Stimulated activated naive CD8-positive, alpha-beta T cell treated with anti-CD3 and anti-CD28 coated beads, Interleukin-15, Interleukin-2, amounts not matched to agents 100 ng/mL and 50 ng/mL, for 24 hours (primary cell): Measurements from ENCODE around the gene SLC25A47.

ENCODE experiments used
- H3K27ac Mint-ChIP-seq: one replicate; pipeline ENCODE4 v1.8.0; 2021; ENCODE audit warnings: mild to moderate bottlenecking, mixed read lengths
- H3K27me3 Mint-ChIP-seq: one replicate; pipeline ENCODE4 v1.8.0; 2021; ENCODE audit warnings: mixed read lengths
- H3K36me3 Mint-ChIP-seq: one replicate; pipeline ENCODE4 v1.8.0; 2021; ENCODE audit warnings: low read depth, mixed read lengths
- H3K4me1 Mint-ChIP-seq: one replicate; pipeline ENCODE4 v1.8.0; 2021; ENCODE audit warnings: low read depth, mixed read lengths
- H3K4me3 Mint-ChIP-seq: one replicate; pipeline ENCODE4 v1.8.0; 2021; ENCODE audit warnings: mild to moderate bottlenecking, mixed read lengths
- H3K9me3 Mint-ChIP-seq: one replicate; pipeline ENCODE4 v1.8.0; 2021; ENCODE audit warnings: mixed read lengths

SLC25A47 gene

GRCh38 chr14:100322138-100322957 lies 791 bp upstream of the SLC25A47 start:
- Mint-ChIP-seq H3K4me3 (no peak overlapping the region), H3K27ac (no peak overlapping the region), H3K36me3 (no peaks in the 10 kb centered on the region), H3K27me3 (no peaks in the 10 kb centered on the region), H3K4me1 (peaks cover 5% of the 10 kb centered on the region), H3K9me3 (no peaks in the 10 kb centered on the region)

GRCh38 chr14:100323942-100324307 lies 786 bp downstream of the SLC25A47 start:
- H3K27me3 Mint-ChIP-seq: no peaks in the 10 kb centered on the region
- no peaks in the 10 kb centered on the region for H3K36me3 Mint-ChIP-seq

GRCh38 chr14:100325231-100325632 lies 2.1 kb downstream of the SLC25A47 start:
- H3K27ac Mint-ChIP-seq: no peak overlapping the region

More at GRCh38 chr14:100323942-100324307, 786 bp downstream of the SLC25A47 start:
- Mint-ChIP-seq H3K4me3 (no peak overlapping the region), H3K9me3 (no peaks in the 10 kb centered on the region), H3K27ac (no peak overlapping the region), H3K4me1 (peaks cover 5% of the 10 kb centered on the region)

GRCh38 chr14:100325958-100326357 lies 2.8 kb downstream of the SLC25A47 start:
- H3K9me3 Mint-ChIP-seq: no peaks in the 10 kb centered on the region
- no peak overlapping the region for H3K27ac Mint-ChIP-seq
- H3K4me3 Mint-ChIP-seq: no peak overlapping the region
- no peaks in the 10 kb centered on the region for H3K36me3 Mint-ChIP-seq
- H3K4me1 Mint-ChIP-seq: no peaks in the 10 kb centered on the region
- no peaks in the 10 kb centered on the region for H3K27me3 Mint-ChIP-seq

More at GRCh38 chr14:100325231-100325632, 2.1 kb downstream of the SLC25A47 start:
- Mint-ChIP-seq H3K36me3 (no peaks in the 10 kb centered on the region), H3K9me3 (no peaks in the 10 kb centered on the region), H3K4me3 (no peak overlapping the region), H3K27me3 (no peaks in the 10 kb centered on the region), H3K4me1 (no peaks in the 10 kb centered on the region)

- no peak overlapping the region for H3K27ac Mint-ChIP-seq
- H3K9me3 Mint-ChIP-seq: no peaks in the 10 kb centered on the region
- no peaks in the 10 kb centered on the region for H3K27me3 Mint-ChIP-seq
- H3K36me3 Mint-ChIP-seq: no peaks in the 10 kb centered on the region
- H3K4me1 Mint-ChIP-seq: no peaks in the 10 kb centered on the region
- no peak overlapping the region for H3K4me3 Mint-ChIP-seq
These were observed 4.0 kb downstream of the SLC25A47 start for GRCh38 chr14:100327128-100327527.

- no peaks in the 10 kb centered on the region for H3K27me3 Mint-ChIP-seq
- no peaks in the 10 kb centered on the region for H3K9me3 Mint-ChIP-seq
- no peak overlapping the region for H3K4me3 Mint-ChIP-seq
- no peak overlapping the region for H3K27ac Mint-ChIP-seq
- H3K36me3 Mint-ChIP-seq: no peaks in the 10 kb centered on the region
- H3K4me1 Mint-ChIP-seq: no peaks in the 10 kb centered on the region
These were observed 5.5 kb downstream of the SLC25A47 start for GRCh38 chr14:100328495-100329163.

GRCh38 chr14:100329233-100330006 lies 6.3 kb downstream of the SLC25A47 start:
- H3K9me3 Mint-ChIP-seq: no peaks in the 10 kb centered on the region
- peaks cover 2% of the 10 kb centered on the region for H3K36me3 Mint-ChIP-seq
- no peak overlapping the region for H3K4me3 Mint-ChIP-seq
- H3K27ac Mint-ChIP-seq: no peak overlapping the region
- H3K27me3 Mint-ChIP-seq: no peaks in the 10 kb centered on the region
- no peaks in the 10 kb centered on the region for H3K4me1 Mint-ChIP-seq

- Mint-ChIP-seq H3K27me3 (no peaks in the 10 kb centered on the region), H3K27ac (no peak overlapping the region), H3K4me1 (no peaks in the 10 kb centered on the region), H3K9me3 (no peaks in the 10 kb centered on the region), H3K4me3 (no peak overlapping the region), H3K36me3 (peaks cover 7% of the 10 kb centered on the region)
These were observed 6.8 kb downstream of the SLC25A47 start for GRCh38 chr14:100330007-100330344.

GRCh38 chr14:100330388-100330931 lies 7.3 kb downstream of the SLC25A47 start:
- no peaks in the 10 kb centered on the region for H3K27me3 Mint-ChIP-seq
- H3K9me3 Mint-ChIP-seq: no peaks in the 10 kb centered on the region
- H3K36me3 Mint-ChIP-seq: peaks cover 10% of the 10 kb centered on the region
- no peaks in the 10 kb centered on the region for H3K4me1 Mint-ChIP-seq
- H3K27ac Mint-ChIP-seq: no peak overlapping the region
- H3K4me3 Mint-ChIP-seq: no peak overlapping the region

GRCh38 chr14:100332071-100332639 lies 9.0 kb downstream of the SLC25A47 start:
- Mint-ChIP-seq H3K4me3 (no peak overlapping the region), H3K36me3 (peaks cover 26% of the 10 kb centered on the region), H3K9me3 (no peaks in the 10 kb centered on the region), H3K4me1 (peaks cover 3% of the 10 kb centered on the region), H3K27ac (no peak overlapping the region), H3K27me3 (no peaks in the 10 kb centered on the region)

- no peaks in the 10 kb centered on the region for H3K27me3 Mint-ChIP-seq
- no peak overlapping the region for H3K27ac Mint-ChIP-seq
- H3K36me3 Mint-ChIP-seq: peaks cover 32% of the 10 kb centered on the region
- no peaks in the 10 kb centered on the region for H3K9me3 Mint-ChIP-seq
- no peak overlapping the region for H3K4me3 Mint-ChIP-seq
- H3K4me1 Mint-ChIP-seq: peaks cover 3% of the 10 kb centered on the region
These were observed 9.7 kb downstream of the SLC25A47 start for GRCh38 chr14:100332797-100333196.

- peaks cover 3% of the 10 kb centered on the region for H3K4me1 Mint-ChIP-seq
- H3K4me3 Mint-ChIP-seq: no peak overlapping the region
- peaks cover 38% of the 10 kb centered on the region for H3K36me3 Mint-ChIP-seq
- H3K27ac Mint-ChIP-seq: no peak overlapping the region
- no peaks in the 10 kb centered on the region for H3K27me3 Mint-ChIP-seq
- no peaks in the 10 kb centered on the region for H3K9me3 Mint-ChIP-seq
These were observed 10.2 kb downstream of the SLC25A47 start for GRCh38 chr14:100333311-100333710.

GRCh38 chr14:100333827-100334226 lies 10.7 kb downstream of the SLC25A47 start:
- H3K4me1 Mint-ChIP-seq: peaks cover 3% of the 10 kb centered on the region
- no peak overlapping the region for H3K4me3 Mint-ChIP-seq
- peaks cover 42% of the 10 kb centered on the region for H3K36me3 Mint-ChIP-seq
- no peak overlapping the region for H3K27ac Mint-ChIP-seq
- no peaks in the 10 kb centered on the region for H3K9me3 Mint-ChIP-seq
- H3K27me3 Mint-ChIP-seq: no peaks in the 10 kb centered on the region

- Mint-ChIP-seq H3K4me1 (peaks cover 5% of the 10 kb centered on the region), H3K27me3 (no peaks in the 10 kb centered on the region), H3K4me3 (no peak overlapping the region), H3K9me3 (no peaks in the 10 kb centered on the region), H3K36me3 (peaks cover 48% of the 10 kb centered on the region), H3K27ac (no peak overlapping the region)
These were observed 11.8 kb downstream of the SLC25A47 start for GRCh38 chr14:100334904-100335303.
